Caco-2 (cell line): ENCODE measurements around the gene MARCHF10. TPM values are rescaled to one million over a fixed set of nuclear protein-coding genes. Genes with fewer than 3 reads are reported as not detected.

Experiments used
- BruUV-seq: library from RNA; stranded (reverse); fragments of 400-500 nt; replicated peaks from 2 replicates; lab custom pipeline; 2021; lab: Mats Ljungman, UMichigan
- CTCF ChIA-PET: fragments of 300-600 bp; sonication (Branson Sonifier 250); formaldehyde crosslinking; loops from one replicate; lab custom pipeline; 2022; ENCODE audit warnings: antibody characterized with exemption; lab: Charles Lee
- POLR2A ChIA-PET: fragments of 300-600 bp; sonication (Branson Sonifier 250); formaldehyde crosslinking; loops from one replicate; lab custom pipeline; 2022; ENCODE audit warnings: antibody characterized with exemption; lab: Charles Lee
- DNase-seq, 2 experiments: peaks; one replicate each; pipeline versions ENCODE4 v3.0.0 to v3.0.0-alpha.2; 2020 to 2022
- H3K27me3 ChIP-seq: replicated peaks from 2 replicates; pipeline ENCODE4 v1.6.0; 2011; ENCODE audit warnings: low read length; ENCODE audit not compliant: control insufficient read depth, insufficient read depth
- H3K36me3 ChIP-seq: 2 replicates; pipeline ENCODE4 v1.5.1; 2011; ENCODE audit warnings: low read length; ENCODE audit not compliant: control insufficient read depth, insufficient read depth
- H3K4me1 ChIP-seq: fragments of 250-450 bp; sonication (Bioruptor Pico); 2 replicates; pipeline ENCODE4 v1.5.1; 2020; ENCODE audit warnings: mild to moderate bottlenecking
- H3K4me3 ChIP-seq: 2 replicates; pipeline ENCODE4 v1.5.1; 2011; ENCODE audit warnings: low read depth, mild to moderate bottlenecking, control low read depth, low read length
- H3K9me3 ChIP-seq: fragments of 250-450 bp; sonication (Bioruptor Pico); 2 replicates; pipeline ENCODE4 v1.5.1; 2020; ENCODE audit warnings: mild to moderate bottlenecking, moderate library complexity
- H3K27ac Mint-ChIP-seq: one replicate; pipeline ENCODE4 v1.8.0; 2022; ENCODE audit warnings: mixed read lengths; ENCODE audit not compliant: unreplicated experiment
- H3K27me3 Mint-ChIP-seq: one replicate; pipeline ENCODE4 v1.8.0; 2022; ENCODE audit warnings: mixed read lengths; ENCODE audit not compliant: insufficient read depth, unreplicated experiment
- H3K36me3 Mint-ChIP-seq: one replicate; pipeline ENCODE4 v1.8.0; 2022; ENCODE audit warnings: mild to moderate bottlenecking, mixed read lengths; ENCODE audit not compliant: insufficient read depth, unreplicated experiment
- H3K4me1 Mint-ChIP-seq: one replicate; pipeline ENCODE4 v1.8.0; 2022; ENCODE audit warnings: low read depth, mixed read lengths; ENCODE audit not compliant: unreplicated experiment
- H3K4me3 Mint-ChIP-seq: one replicate; pipeline ENCODE4 v1.8.0; 2022; ENCODE audit warnings: mild to moderate bottlenecking, moderate library complexity, mixed read lengths; ENCODE audit not compliant: unreplicated experiment
- H3K9me3 Mint-ChIP-seq: one replicate; pipeline ENCODE4 v1.8.0; 2022; ENCODE audit warnings: mixed read lengths; ENCODE audit not compliant: unreplicated experiment
- intact Hi-C: fragments of 100-400 bp; cut with micrococcal nuclease; formaldehyde crosslinking; loops from one replicate; pipeline ENCODE4 v1.10.0; 2022; ENCODE audit not compliant: unreplicated experiment
- total RNA-seq: library from RNA; stranded (reverse); gene quantifications from 2 replicates; pipeline ENCODE4 v1.2.3, GENCODE V29; 2022
- TF ChIP-seq, protein P1 (sequence below), 2 experiments: fragments of 200-600 bp in 1 of 2; IDR thresholded peaks; 1 replicate in 1 of 2; 2 replicates in 1 of 2; pipeline versions ENCODE4 v1.5.1 to v1.8.0; 2011 to 2022; ENCODE audit warnings: antibody characterized with exemption in 1 of 2, control low read depth in 1 of 2, inconsistent platforms in 1 of 2, low read depth in 1 of 2, low read length in 1 of 2, mild to moderate bottlenecking in 1 of 2, moderate library complexity in 1 of 2; ENCODE audit not compliant: insufficient read depth in 1 of 2, severe bottlenecking in 1 of 2, unreplicated experiment in 1 of 2

Gene MARCHF10
- total RNA-seq, 1 experiment from 2014 or later = not detected

DNA sequence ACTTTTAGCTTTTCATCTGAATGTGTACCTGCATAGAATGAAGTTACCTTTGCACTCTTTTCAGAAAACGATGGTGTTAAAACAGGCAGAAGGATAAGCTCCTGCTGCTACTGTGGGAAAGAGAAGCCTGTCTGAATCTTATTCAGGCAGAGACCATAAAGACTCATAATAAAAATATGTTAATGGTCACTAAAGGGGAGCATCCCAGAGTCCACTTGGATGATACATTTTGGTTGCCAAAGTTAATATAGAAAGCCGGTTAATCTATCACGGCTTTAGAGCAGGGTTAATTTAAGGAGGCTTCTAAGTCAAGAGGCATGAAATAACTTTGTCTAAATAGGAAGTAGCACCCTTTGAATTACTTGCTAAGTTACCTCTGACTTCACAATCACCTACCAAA is 2.9 kb downstream of the MARCHF10 start:
- Mint-ChIP-seq H3K4me3 (no peak overlapping the region), H3K27ac (no peak overlapping the region), H3K4me1 (no peaks in the 10 kb centered on the region), H3K36me3 (no peaks in the 10 kb centered on the region), H3K27me3 (peaks cover 17% of the 10 kb centered on the region), H3K9me3 (no peaks in the 10 kb centered on the region)
- Histone ChIP-seq H3K9me3 (no peaks in the 10 kb centered on the region), H3K27me3 (no peaks in the 10 kb centered on the region), H3K4me1 (no peaks in the 10 kb centered on the region), H3K36me3 (no peaks in the 10 kb centered on the region), H3K4me3 (no peak overlapping the region)
- BruUV-seq = no TSS peak
- ChIA-PET CTCF (no interaction called here), POLR2A (no interaction called here)
- no peak for DNase-seq
- intact Hi-C loops = no loop called here
- TF ChIP-seq, protein P1, sequence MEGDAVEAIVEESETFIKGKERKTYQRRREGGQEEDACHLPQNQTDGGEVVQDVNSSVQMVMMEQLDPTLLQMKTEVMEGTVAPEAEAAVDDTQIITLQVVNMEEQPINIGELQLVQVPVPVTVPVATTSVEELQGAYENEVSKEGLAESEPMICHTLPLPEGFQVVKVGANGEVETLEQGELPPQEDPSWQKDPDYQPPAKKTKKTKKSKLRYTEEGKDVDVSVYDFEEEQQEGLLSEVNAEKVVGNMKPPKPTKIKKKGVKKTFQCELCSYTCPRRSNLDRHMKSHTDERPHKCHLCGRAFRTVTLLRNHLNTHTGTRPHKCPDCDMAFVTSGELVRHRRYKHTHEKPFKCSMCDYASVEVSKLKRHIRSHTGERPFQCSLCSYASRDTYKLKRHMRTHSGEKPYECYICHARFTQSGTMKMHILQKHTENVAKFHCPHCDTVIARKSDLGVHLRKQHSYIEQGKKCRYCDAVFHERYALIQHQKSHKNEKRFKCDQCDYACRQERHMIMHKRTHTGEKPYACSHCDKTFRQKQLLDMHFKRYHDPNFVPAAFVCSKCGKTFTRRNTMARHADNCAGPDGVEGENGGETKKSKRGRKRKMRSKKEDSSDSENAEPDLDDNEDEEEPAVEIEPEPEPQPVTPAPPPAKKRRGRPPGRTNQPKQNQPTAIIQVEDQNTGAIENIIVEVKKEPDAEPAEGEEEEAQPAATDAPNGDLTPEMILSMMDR (IDR thresholded peaks at IDR 0.05; ENCODE audit: insufficient read depth in 1 of 2, low read depth in 1 of 2, low read length in 1 of 2, severe bottlenecking in 1 of 2, unreplicated experiment in 1 of 2) = no peak

DNA sequence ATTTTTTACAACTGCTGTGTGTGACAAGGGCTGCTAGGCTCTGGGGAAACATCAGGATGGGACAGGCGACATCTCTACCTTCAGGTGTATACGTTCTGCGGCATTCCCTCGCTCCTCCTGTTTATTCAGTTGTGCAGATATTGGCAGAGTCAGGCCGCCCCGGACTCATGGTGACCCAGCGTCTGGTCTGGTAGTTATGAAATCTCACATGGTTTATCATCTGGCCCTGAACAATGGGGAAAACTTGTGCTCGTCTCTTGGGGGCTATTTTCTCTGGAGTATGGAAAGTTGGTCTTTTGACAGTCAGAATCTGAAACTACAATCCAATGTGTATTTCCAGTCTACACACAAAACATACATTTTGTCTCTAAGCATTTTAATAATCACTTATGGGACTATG is 3.3 kb downstream of the MARCHF10 start:
- POLR2A ChIA-PET = no interaction called here
- no peak overlapping the region for H3K27ac Mint-ChIP-seq
- H3K36me3 Mint-ChIP-seq = no peaks in the 10 kb centered on the region
- H3K9me3 ChIP-seq = no peaks in the 10 kb centered on the region
- DNase-seq = no peak
- peaks cover 19% of the 10 kb centered on the region for H3K27me3 Mint-ChIP-seq
- H3K27me3 ChIP-seq = no peaks in the 10 kb centered on the region
- no TSS peak for BruUV-seq
- no peak overlapping the region for H3K4me3 ChIP-seq
- H3K36me3 ChIP-seq = no peaks in the 10 kb centered on the region
- TF ChIP-seq, protein P1 (IDR thresholded peaks at IDR 0.05; ENCODE audit: insufficient read depth in 1 of 2, low read depth in 1 of 2, low read length in 1 of 2, severe bottlenecking in 1 of 2, unreplicated experiment in 1 of 2) = no peak
- H3K9me3 Mint-ChIP-seq = no peaks in the 10 kb centered on the region
- no peaks in the 10 kb centered on the region for H3K4me1 Mint-ChIP-seq
- intact Hi-C loops = no loop called here
- H3K4me3 Mint-ChIP-seq = no peak overlapping the region
- CTCF ChIA-PET = no interaction called here
- no peaks in the 10 kb centered on the region for H3K4me1 ChIP-seq

DNA sequence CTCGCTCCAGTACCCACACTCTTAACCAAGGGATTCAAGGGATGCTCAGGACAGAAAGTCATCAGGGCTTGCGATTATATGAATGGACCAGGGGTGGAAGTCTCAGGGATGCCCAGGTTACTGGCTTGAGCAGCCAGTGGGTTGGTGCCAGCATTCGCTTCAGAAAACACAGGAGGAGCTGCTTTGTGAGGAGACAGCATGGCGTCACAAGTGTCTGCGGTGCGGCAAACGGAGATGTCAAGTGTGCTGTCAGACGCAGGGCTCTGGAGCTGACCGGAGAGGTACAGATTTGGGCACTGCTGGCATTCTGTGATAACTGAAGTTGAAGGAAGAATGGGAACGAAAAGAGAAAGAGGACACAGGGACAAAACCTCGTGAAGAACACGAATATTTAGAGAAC is 4.1 kb downstream of the MARCHF10 start:
- Histone ChIP-seq H3K4me3 (no peak overlapping the region), H3K4me1 (no peaks in the 10 kb centered on the region), H3K27me3 (no peaks in the 10 kb centered on the region), H3K36me3 (no peaks in the 10 kb centered on the region), H3K9me3 (no peaks in the 10 kb centered on the region)
- H3K27me3 Mint-ChIP-seq = peaks cover 24% of the 10 kb centered on the region
- CTCF ChIA-PET = no interaction called here
- DNase-seq = no peak
- no TSS peak for BruUV-seq
- intact Hi-C loops = no loop called here
- no peaks in the 10 kb centered on the region for H3K36me3 Mint-ChIP-seq
- POLR2A ChIA-PET = no interaction called here
- TF ChIP-seq, protein P1 (IDR thresholded peaks at IDR 0.05; ENCODE audit: insufficient read depth in 1 of 2, low read depth in 1 of 2, low read length in 1 of 2, severe bottlenecking in 1 of 2, unreplicated experiment in 1 of 2) = no peak
- no peaks in the 10 kb centered on the region for H3K4me1 Mint-ChIP-seq
- H3K27ac Mint-ChIP-seq = no peak overlapping the region
- no peak overlapping the region for H3K4me3 Mint-ChIP-seq
- no peaks in the 10 kb centered on the region for H3K9me3 Mint-ChIP-seq
